GM12892 (cell line): ENCODE results near the gene LRP8.
A peak's percentile ranks its signal among the peaks of the same experiment; 100 is the strongest.
"Not testable (repeated sequence)": the region's sequence is repeated elsewhere in the genome, so short reads cannot be mapped to it uniquely, and the experiment has no call there.

ENCODE experiments used
- DNase-seq: peaks from one replicate; pipeline ENCODE4 v3.0.0; 2011; ENCODE audit not compliant: insufficient read length
- FAIRE-seq: peaks from 2 replicates; lab custom pipeline; 2011; peaks lifted over from hg19 to GRCh38; lab: Jason Lieb, UNC
- POLR2A ChIP-seq: IDR thresholded peaks from 2 replicates; pipeline ENCODE4 v1.6.1; 2011; ENCODE audit warnings: low read depth, low read length, control low read depth
- POLR2AphosphoS5 ChIP-seq: IDR thresholded peaks from 2 replicates; pipeline ENCODE4 v1.6.1; 2011; ENCODE audit warnings: low read depth, low read length, control low read depth
- TAF1 ChIP-seq: IDR thresholded peaks from 2 replicates; pipeline ENCODE4 v1.6.1; 2011; ENCODE audit warnings: low read depth, mild to moderate bottlenecking, control low read depth, low read length, borderline replicate concordance

The LRP8 gene

DNA sequence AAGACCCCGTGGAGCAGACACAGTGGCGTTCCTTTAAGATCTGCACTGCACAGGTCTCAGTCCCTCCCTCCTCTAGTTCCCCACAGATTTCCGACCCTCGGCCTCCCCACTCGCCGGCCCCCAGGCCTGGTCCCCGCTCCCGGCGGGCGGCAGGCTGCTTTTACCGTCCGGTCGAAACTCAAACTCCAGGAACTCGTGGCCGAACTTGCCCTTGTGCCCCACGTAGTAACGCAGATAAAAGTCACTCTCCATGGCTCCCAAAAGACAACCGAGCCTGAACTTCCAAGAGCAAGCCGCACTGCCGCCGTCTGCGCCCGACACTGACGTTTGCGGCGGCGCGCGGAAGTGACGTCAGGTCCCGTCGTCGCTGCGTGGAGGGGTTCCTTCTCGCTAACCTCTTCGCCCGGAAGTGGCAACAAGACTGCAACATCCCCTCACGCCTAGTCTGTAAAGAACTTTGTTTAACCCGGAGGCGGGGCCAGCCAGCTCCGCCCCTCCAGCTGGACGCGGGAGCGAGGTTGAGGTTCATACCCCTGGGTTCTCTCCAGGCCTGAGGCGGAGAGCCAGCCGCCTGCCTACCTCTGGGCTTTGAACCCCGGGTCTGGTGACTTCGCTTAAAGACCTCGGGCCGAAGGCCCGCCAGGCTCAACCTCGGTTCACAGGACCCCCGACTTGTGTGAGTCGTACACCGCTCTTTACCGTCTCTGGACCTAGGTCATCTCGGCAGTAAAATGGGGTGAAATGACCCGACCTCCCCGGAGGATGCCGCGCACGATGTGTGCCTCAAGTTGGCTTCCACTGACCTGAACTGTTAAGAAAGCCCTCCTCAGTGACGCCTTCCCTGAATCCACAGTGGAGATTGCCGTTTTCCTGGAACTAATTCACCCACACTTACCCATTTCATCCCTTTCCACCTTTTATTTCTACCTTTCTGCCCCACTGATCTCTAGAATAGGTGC, 89.4 kb downstream of the LRP8 start, which contains the start of gene MAGOH:
Gene MAGOH (minus strand): TSS at position 322 of the 959 bp plus-strand sequence. CDS start 70 bp downstream, at position 252.
- peak; percentile 100 for FAIRE-seq
- peak; percentile 79 for TF ChIP-seq POLR2AphosphoS5
- TF ChIP-seq POLR2A: peak; percentile 89
- peak; percentile 52; the same call in 1 of the 2 replicates for TF ChIP-seq TAF1
- peak; percentile 98 for DNase-seq

DNA sequence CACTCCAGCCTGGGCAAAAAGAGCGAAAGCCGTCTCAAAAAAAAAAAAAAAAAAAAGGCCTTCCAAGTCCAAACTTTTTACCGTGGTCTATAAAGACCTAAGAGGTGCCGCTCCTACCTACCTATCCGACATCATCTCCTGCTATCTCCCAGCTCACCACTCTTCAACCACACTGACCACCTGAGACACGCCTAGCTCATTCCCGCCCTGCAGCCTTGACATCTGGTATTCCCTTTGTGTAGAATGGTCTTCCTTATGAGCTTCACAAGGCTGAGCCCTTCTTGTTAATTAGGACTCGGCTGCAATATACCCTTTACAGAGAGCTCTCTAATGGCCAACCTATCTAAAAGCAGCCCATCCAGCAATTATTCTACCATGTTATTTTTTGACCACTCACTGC, 90.2 kb downstream of the LRP8 start:
- DNase-seq (no peak), FAIRE-seq (peak; percentile 40)
- TF ChIP-seq POLR2AphosphoS5: no peak
- TF ChIP-seq TAF1: no peak
- no peak for TF ChIP-seq POLR2A

DNA sequence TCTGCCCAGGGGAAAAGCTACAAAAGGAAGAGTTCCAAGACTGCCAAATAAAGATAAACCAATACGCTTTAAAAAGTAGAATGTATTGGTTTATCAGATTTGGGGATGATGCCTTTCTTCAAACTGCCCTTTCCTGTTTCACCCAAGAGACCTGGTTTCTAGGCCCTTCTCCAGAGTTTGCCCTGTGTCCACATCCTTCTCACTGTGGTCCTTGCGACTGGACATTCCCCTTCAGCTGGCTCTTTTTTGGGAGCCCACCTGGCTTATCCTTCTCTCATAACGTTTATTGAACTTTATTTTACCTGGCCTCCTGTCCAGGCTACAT, 106.9 kb downstream of the LRP8 start:
- FAIRE-seq: no peak

DNA sequence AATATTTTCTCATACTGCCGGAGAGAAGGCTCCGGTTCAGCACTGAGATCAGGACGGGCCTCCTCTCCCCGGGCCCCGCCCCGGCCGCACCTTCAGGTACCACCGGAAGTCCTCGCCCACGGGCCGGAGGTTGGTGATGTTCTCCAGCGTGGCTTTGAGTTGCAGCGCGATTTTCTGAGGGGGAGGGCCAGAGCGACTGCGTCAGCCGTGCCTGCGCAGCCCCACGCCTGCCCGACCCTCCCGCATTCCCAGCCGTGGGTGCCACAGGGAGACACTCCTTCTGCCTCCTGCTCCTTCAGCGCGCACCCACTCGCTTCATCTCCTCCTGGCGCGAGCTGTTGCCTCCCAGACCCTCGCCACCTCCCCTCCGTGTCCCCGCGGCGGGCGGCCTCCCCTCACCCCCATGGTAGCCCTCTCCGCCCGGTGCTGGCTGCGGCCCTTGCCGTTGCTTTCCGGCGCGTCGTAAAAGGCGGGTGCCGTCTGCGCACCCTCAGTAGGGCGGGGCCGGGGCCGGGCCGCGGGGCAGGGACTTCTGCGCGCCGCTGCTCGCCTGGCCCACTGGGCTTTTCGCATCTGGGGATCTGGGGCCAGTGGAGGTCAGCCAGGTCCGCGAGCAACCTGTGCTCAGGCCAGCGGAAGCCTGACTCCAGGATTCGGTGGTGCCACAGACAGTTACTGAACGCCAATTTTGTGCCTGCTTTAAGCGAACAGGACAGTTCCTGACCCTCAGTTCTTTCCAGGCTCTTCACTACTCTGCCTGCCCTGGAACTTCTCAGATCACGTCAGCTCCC, 107.5 kb downstream of the LRP8 start, which contains the start of gene CZIB:
Gene CZIB (minus strand): TSS at position 464 of the 791 bp plus-strand sequence. CDS start 59 bp downstream, at position 405.
- TF ChIP-seq POLR2A (peak; percentile 95), POLR2AphosphoS5 (peak; percentile 98), TAF1 (peak; percentile 58; the same call in 1 of the 2 replicates)
- FAIRE-seq (peak; percentile 95), DNase-seq (peak; percentile 90)

More for the DNA sequence above, 106.9 kb downstream of the LRP8 start:
- no peak for TF ChIP-seq POLR2A
- TF ChIP-seq POLR2AphosphoS5: no peak
- no peak for TF ChIP-seq TAF1
- DNase-seq: no peak

DNA sequence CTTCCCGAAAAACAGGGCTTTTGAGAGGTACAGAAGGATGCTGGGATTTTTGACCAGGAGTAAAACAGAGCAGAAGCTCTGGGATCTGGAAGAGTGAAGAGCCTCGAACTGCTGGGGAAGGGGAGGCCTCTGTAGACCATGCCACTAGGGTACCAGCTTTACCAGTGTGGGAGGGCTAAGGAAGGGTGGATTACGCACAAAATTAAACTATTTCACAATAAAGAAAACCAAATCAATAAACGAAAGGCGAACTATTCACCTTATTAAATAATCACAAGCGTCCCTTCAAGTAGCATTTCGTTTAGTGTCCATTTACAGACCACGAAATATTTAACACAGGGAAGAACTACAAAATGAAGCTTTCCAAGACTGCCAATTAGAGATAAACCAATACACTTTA, 108.2 kb downstream of the LRP8 start:
- DNase-seq (no peak), FAIRE-seq (no peak)
- TF ChIP-seq POLR2AphosphoS5 (no peak), POLR2A (no peak), TAF1 (no peak)

DNA sequence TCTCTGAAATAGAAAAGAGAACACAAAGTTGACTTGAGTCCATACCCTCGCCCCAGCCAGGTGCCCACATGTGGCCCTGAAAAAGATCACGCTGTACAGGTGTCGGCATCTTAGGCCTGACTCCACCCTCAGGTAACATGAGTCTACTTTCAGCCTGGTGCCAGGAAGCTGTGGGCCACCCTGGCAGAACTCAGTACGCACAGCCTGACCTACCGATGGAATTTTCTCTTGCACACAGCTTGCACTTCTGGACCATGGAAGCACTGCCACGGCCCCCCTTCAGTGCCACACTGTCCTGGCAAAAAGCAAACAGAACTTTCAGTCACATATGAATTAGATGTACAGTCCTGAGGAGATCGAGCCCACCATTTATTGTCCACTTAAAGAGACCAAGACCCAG, 109.7 kb downstream of the LRP8 start:
- TF ChIP-seq TAF1: no peak
- no peak for TF ChIP-seq POLR2A
- no peak for TF ChIP-seq POLR2AphosphoS5
- FAIRE-seq (no peak), DNase-seq (no peak)

DNA sequence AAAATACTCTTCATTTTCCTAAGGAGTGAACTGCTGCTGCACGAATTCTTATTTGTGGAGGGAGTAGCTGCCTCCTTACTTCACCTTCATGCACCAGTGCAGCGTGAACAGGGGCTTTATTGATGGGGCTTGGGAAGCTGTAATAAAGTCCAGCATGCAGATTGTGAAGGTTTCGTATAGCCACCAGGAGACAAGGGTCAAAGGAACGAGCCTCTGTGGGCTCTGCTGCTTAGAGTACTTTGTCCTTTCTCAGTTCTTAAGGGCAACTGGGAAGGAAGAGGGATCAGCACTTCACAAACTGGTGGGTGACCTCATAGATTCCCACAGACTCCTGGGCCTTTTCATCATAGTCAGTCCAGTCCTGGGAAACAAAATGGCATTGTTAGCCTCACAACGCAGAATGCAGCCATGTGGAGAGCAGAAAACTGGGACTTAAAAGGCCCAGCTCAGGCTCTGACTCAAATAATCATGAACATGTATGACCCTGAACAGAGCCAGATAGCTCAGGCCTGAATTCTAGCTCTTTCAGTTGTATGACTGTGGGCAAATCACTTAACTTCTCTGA, 113.4 kb downstream of the LRP8 start:
- no peak for TF ChIP-seq POLR2AphosphoS5
- no peak for TF ChIP-seq POLR2A
- no peak for TF ChIP-seq TAF1
- FAIRE-seq: no peak

DNA sequence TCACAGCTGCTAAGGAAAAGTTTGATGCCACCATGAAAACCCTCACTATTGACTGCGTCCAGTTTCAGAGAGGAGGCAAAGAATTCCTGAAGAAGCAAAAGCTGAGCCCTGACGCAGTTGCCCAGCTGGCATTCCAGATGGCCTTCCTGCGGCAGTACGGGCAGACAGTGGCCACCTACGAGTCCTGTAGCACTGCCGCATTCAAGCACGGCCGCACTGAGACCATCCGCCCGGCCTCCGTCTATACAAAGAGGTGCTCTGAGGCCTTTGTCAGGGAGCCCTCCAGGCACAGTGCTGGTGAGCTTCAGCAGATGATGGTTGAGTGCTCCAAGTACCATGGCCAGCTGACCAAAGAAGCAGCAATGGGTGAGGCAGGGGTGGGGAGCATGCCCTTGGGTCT, 116.9 kb downstream of the LRP8 start:
- no peak for TF ChIP-seq POLR2AphosphoS5
- no peak for TF ChIP-seq POLR2A
- TF ChIP-seq TAF1: no peak
- DNase-seq: no peak
- no peak for FAIRE-seq

More for the DNA sequence above, 113.4 kb downstream of the LRP8 start:
- DNase-seq: no peak

DNA sequence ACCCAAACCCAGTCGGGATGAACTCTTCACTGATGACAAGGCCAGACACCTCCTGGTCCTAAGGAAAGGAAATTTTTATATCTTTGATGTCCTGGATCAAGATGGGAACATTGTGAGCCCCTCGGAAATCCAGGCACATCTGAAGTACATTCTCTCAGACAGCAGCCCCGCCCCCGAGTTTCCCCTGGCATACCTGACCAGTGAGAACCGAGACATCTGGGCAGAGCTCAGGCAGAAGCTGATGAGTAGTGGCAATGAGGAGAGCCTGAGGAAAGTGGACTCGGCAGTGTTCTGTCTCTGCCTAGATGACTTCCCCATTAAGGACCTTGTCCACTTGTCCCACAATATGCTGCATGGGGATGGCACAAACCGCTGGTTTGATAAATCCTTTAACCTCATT, 117.5 kb downstream of the LRP8 start:
- no peak for TF ChIP-seq POLR2A
- no peak for TF ChIP-seq TAF1
- TF ChIP-seq POLR2AphosphoS5: no peak
- no peak for FAIRE-seq
- DNase-seq: no peak

DNA sequence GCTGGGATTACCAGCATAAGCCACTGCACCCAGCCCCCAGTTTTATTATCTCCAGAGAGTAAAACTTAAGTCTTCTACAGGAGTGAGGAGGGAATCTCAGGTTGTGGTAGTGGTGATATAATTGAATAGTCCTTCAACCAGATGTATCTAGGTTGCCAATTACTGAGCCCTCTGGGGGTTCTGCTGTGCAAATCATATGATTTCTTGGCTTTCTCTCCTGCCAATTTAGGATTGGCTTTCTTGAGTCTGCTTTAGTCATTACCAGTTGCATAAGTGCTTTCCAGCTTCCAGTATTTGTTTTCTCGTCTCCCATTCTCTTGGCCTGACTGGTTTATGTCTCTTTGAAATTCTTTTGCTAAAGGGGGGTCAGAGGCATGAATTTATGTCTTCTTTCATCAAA, 120.1 kb downstream of the LRP8 start:
- FAIRE-seq (no peak), DNase-seq (no peak)
- TF ChIP-seq POLR2A (no peak), POLR2AphosphoS5 (no peak), TAF1 (no peak)

DNA sequence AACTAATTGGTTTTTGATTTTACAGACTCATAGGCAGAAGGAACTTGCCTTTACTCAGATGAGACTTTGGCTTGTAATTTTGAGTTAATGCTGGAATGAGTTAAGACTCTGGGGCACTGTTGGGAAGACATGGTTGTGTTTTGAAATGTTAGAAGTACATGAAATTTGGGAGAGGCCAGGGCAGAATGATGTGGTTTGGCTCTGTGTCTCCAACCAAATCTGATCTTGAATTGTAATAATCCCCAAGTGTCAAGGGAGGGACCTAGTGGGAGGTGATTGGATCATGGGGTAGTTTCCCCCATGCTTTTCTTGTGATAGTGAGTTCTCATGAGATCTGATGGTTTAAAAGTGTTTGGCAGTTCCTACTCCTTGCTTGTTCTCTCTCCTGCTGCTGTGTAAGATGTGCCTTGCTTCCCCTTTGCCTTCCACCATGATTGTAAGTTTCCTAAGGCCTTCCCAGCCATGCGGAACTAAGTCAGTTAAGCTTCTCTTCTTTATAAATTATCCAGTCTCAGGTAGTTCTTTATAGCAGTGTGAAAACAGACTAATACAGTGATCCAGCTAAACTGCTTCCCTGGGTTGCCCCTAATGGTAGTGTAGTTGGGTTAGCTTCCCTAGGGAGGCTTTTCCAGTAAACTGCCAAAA, 121.0 kb downstream of the LRP8 start:
- DNase-seq: no peak
- FAIRE-seq: no peak
- TF ChIP-seq TAF1 (no peak), POLR2AphosphoS5 (no peak), POLR2A (no peak)

DNA sequence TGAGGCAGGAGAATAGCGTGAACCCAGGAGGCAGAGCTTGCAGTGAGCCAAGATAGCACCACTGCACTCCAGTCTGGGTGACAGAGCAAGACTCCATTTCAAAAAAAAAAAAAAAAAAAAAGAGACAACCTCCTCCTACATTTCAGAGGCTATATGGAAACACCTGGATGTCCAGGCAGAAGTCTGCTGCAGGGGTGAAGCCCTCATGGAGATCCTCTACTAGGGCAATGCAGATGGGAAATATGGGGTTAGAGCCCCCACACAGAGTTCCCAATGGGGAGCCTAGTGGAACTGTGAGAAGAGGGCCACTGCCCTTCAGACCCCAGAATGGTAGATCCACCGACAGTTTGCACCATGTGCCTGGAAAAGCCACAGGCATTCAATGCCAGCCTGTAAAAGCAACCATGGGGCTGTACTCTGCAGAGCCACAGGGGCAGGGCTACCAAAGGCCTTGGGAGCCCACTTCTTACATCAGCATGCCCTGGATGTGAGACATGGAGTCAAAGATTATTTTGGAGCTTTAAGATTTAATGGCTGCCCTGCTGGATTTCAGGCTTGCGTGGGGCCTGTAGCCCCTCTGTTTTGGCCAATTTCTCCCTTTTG, 121.7 kb downstream of the LRP8 start:
- not testable (repeated sequence) for FAIRE-seq, DNase-seq

DNA sequence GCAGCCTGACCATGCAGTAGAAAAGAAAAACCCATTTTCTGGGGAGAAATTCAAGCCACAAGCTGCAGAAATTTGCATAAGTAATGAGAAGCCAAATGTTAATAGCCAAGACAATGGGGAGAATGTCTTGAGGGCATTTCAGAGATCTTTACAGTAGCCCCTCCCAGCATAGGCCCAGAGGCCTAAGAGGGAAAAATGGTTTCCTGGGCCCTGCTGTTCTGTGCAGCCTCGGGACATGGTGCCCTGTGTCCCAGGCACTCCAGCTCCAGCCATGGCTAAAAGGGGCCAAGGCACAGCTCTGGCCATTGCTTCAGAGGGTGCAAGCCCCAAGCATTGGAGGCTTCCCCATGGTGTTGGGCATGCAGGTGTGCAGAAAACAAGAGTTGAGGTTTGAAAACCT, 122.4 kb downstream of the LRP8 start:
- not testable (repeated sequence) for FAIRE-seq

More for the DNA sequence above, 122.4 kb downstream of the LRP8 start:
- not testable (repeated sequence) for DNase-seq
